Nephron (organoid): ENCODE data around the gene RFXAP.

Experiments used
- H3K27ac Mint-ChIP-seq, 3 experiments: 2 replicates each; pipeline ENCODE4 v1.8.0; 2020; ENCODE audit warnings: mixed read lengths in 3 of 3, mild to moderate bottlenecking in 2 of 3, moderate library complexity in 1 of 3
- H3K27me3 Mint-ChIP-seq: 2 replicates; pipeline ENCODE4 v1.8.0; 2021; ENCODE audit warnings: low read depth, mild to moderate bottlenecking, moderate library complexity, mixed read lengths
- H3K36me3 Mint-ChIP-seq: 2 replicates; pipeline ENCODE4 v1.8.0; 2020; ENCODE audit warnings: low read depth, mixed read lengths
- H3K4me1 Mint-ChIP-seq: 2 replicates; pipeline ENCODE4 v1.8.0; 2020; ENCODE audit warnings: mixed read lengths
- H3K4me3 Mint-ChIP-seq, 3 experiments: 2 replicates each; pipeline ENCODE4 v1.8.0; 2020; ENCODE audit warnings: mild to moderate bottlenecking in 3 of 3, mixed read lengths in 3 of 3, moderate library complexity in 2 of 3
- H3K9me3 Mint-ChIP-seq: 2 replicates; pipeline ENCODE4 v1.8.0; 2020; ENCODE audit warnings: mixed read lengths
- TF ChIP-seq, protein P1 (sequence below), 3 experiments: fragments of 200-600 bp; sonication (generic); IDR thresholded peaks; one replicate each; pipeline ENCODE4 v1.5.0; 2021; ENCODE audit warnings: antibody characterized with exemption in 3 of 3; ENCODE audit not compliant: unreplicated experiment in 3 of 3

The RFXAP gene, protein sequence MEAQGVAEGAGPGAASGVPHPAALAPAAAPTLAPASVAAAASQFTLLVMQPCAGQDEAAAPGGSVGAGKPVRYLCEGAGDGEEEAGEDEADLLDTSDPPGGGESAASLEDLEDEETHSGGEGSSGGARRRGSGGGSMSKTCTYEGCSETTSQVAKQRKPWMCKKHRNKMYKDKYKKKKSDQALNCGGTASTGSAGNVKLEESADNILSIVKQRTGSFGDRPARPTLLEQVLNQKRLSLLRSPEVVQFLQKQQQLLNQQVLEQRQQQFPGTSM

DNA sequence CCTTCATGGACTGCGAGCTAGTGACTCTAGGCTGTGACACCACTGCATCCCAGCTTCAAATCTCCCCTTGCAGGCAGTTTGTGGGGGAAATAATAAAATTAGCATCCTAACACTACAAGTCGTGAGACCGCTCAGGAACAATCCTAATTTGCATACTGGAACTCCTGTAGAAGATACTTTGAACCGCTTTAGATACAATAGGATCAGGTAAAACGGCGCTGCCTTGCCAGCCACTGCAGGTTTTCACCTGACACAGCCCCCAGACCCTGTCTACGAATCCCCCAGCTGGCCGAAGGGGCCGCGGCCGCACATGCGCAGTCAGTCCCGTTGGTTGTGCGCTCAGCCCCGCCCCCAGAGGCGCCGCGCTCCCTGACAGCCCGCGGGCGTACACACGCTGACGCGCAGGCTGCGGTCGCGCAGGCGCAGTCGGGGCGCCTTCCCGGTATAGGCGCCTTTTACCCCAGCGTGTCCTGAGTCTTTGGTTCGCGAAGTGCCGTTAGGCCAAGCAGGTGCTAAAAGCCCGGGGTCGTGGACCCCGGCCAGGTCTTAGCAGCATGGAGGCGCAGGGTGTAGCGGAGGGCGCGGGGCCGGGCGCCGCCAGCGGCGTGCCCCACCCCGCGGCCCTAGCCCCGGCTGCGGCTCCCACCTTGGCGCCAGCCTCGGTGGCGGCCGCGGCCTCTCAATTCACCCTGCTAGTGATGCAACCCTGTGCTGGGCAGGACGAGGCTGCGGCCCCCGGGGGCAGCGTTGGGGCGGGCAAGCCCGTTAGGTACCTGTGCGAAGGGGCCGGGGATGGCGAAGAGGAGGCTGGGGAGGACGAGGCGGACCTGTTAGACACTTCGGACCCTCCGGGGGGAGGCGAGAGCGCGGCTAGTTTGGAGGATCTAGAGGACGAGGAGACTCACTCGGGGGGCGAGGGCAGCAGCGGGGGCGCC, at the start of gene RFXAP:
TSS of gene RFXAP (plus strand) at position 419 of the 935 bp plus-strand sequence. CDS start at position 555, 136 bp downstream.
- no peaks in the 10 kb centered on the region for H3K27me3 Mint-ChIP-seq
- peak within 1 kb of the TSS; percentile 65 to 86 (median 80) for H3K27ac Mint-ChIP-seq
- H3K4me1 Mint-ChIP-seq: peaks cover 32% of the 10 kb centered on the region
- no peaks in the 10 kb centered on the region for H3K36me3 Mint-ChIP-seq
- no peaks in the 10 kb centered on the region for H3K9me3 Mint-ChIP-seq
- H3K4me3 Mint-ChIP-seq: peak within 1 kb of the TSS; percentile 89 to 96 (median 92)
- TF ChIP-seq, protein P1, sequence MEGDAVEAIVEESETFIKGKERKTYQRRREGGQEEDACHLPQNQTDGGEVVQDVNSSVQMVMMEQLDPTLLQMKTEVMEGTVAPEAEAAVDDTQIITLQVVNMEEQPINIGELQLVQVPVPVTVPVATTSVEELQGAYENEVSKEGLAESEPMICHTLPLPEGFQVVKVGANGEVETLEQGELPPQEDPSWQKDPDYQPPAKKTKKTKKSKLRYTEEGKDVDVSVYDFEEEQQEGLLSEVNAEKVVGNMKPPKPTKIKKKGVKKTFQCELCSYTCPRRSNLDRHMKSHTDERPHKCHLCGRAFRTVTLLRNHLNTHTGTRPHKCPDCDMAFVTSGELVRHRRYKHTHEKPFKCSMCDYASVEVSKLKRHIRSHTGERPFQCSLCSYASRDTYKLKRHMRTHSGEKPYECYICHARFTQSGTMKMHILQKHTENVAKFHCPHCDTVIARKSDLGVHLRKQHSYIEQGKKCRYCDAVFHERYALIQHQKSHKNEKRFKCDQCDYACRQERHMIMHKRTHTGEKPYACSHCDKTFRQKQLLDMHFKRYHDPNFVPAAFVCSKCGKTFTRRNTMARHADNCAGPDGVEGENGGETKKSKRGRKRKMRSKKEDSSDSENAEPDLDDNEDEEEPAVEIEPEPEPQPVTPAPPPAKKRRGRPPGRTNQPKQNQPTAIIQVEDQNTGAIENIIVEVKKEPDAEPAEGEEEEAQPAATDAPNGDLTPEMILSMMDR (IDR thresholded peaks at IDR 0.05; ENCODE audit: unreplicated experiment in 3 of 3): no peak

DNA sequence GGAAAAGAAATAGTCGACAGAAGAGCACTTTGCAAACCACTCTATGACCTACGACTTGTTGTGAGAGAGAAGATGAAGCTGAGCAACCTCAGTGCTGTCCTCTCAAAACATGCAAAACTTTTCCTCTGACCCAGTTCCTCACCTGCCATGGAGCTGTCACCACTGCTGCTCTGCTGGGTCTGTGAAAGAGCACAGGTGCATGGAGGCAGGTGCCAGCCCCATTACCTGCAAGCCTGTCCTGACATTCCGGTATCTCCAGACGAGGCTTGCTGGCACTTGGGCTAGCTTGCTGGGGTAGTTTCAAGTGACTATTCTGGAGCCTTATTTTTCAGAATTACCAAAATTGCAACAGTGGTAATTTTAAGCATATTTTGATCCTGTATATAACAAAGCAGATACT, 49.5 kb upstream of the RFXAP start:
- Mint-ChIP-seq H3K4me3 (no peak overlapping the region), H3K4me1 (peaks cover 9% of the 10 kb centered on the region), H3K36me3 (no peaks in the 10 kb centered on the region), H3K27ac (no peak overlapping the region), H3K9me3 (peaks cover 9% of the 10 kb centered on the region), H3K27me3 (no peaks in the 10 kb centered on the region)
- TF ChIP-seq, protein P1 (IDR thresholded peaks at IDR 0.05; ENCODE audit: unreplicated experiment in 3 of 3): no peak

DNA sequence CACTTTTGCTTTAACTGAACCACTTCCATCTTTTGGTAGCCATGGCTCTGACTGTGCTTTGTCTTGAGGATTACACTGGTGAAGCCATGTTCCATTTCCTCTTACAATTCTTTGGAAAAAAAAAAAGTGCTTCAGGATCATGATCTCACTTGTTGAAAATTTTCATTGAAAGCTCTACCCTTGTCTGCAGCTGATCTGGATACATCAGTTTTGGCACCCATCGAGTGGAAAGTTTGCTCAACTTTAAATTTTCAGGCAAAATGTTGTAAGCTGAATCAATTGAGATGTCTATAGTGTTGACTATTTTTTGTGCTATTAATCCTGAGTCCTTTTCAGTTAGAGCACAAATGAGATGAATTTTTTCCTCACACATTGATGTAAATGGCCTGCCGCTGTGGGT, 48.3 kb upstream of the RFXAP start:
- H3K27me3 Mint-ChIP-seq: no peaks in the 10 kb centered on the region
- H3K4me1 Mint-ChIP-seq: peaks cover 19% of the 10 kb centered on the region
- TF ChIP-seq, protein P1 (IDR thresholded peaks at IDR 0.05; ENCODE audit: unreplicated experiment in 3 of 3): no peak
- H3K4me3 Mint-ChIP-seq: no peak overlapping the region
- no peaks in the 10 kb centered on the region for H3K36me3 Mint-ChIP-seq
- no peak overlapping the region for H3K27ac Mint-ChIP-seq
- peaks cover 9% of the 10 kb centered on the region for H3K9me3 Mint-ChIP-seq

DNA sequence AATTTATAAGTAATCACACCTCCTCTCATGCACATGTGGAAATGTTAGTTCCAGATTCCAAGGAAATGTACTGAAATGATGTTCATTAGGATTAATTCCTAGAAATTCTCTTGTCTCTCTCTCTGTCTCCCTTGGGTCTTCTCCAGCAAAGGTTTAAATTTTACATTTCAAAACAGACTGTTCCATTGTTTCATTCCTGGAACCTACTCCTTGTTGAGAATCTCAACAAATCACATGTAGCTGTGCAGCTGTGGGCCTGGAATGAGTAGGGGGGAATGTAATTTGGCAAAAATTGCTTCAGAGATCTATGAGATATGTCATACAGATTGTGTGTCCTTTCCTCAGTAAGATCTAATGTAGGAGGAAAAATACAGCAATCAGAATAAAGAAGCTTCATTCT, 46.2 kb upstream of the RFXAP start:
- H3K27ac Mint-ChIP-seq: peak overlapping the region in 1 of 3 experiments; percentile 3
- no peaks in the 10 kb centered on the region for H3K36me3 Mint-ChIP-seq
- peaks cover 25% of the 10 kb centered on the region for H3K4me1 Mint-ChIP-seq
- TF ChIP-seq, protein P1 (IDR thresholded peaks at IDR 0.05; ENCODE audit: unreplicated experiment in 3 of 3): no peak
- H3K9me3 Mint-ChIP-seq: no peaks in the 10 kb centered on the region
- no peaks in the 10 kb centered on the region for H3K27me3 Mint-ChIP-seq
- no peak overlapping the region for H3K4me3 Mint-ChIP-seq

DNA sequence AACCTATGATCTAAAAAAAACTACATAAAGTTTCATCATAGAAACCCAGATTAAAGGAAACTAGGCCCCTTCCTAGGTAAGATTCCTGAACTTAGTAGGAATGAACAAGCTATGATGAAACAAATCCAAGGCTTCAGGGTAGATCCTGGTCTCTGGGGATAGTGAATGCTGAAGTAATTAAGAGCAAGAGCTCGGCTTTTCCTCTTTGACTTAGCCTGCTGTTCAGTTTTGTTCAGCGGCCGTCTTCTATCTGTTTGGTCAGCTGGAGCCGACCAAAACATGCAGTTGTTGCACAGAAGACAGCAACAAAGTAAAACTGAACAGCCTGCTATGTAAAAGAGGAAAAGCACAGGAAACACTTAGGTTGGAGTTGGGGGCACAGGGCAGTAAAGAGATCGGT, 44.1 kb upstream of the RFXAP start:
- H3K27me3 Mint-ChIP-seq: no peaks in the 10 kb centered on the region
- TF ChIP-seq, protein P1 (IDR thresholded peaks at IDR 0.05; ENCODE audit: unreplicated experiment in 3 of 3): no peak
- peaks cover 37% of the 10 kb centered on the region for H3K4me1 Mint-ChIP-seq
- no peaks in the 10 kb centered on the region for H3K36me3 Mint-ChIP-seq
- H3K9me3 Mint-ChIP-seq: no peaks in the 10 kb centered on the region
- no peak overlapping the region for H3K4me3 Mint-ChIP-seq
- peak overlapping the region in 2 of 3 experiments; percentile 32 to 46 for H3K27ac Mint-ChIP-seq
